ENCODE measurements around the gene GLOD4.

DNA sequence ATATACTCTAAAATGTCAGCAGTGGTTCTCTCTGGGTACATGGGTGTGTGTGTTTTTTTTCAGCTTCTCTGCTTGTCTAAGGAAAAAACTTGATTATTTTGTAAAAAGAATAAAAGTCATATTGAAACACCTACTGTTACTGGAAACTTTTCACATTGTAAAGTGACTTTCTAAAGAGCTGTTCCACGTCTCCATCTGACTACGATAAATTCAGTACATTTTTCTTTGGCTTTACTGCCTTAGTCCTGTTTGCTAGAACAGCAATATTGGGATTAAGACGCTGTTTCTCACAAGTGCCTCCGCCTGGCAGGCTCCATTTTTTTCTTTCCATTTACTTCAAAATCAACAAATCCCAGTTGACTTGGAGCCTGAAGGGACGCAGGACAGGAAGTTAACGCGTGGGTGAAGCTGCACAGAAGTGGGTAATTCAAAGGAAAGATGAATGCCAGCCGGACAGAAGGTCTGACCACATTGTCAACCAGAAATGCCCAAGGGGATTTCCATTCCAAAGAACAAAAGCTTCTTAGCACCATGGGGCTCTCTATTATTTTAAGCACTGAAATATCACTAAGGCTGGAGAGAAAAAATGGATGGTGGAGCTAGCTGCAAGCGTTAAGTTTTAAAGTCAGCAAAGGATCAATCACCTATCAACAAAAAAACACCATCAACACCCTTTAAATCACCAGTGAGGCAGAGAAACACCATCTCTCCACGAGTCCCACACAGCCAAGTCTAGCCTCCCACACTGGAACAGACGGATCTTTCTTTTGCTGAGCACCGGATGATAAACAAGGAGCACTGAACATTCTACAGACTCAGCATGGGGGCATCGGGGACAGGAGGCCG lies 8.4 kb downstream of the GLOD4 start:
- TF ChIP-seq CTCF (IDR thresholded peaks at IDR 0.05; ENCODE audit: insufficient read depth, low read length), result no peak
- TF ChIP-seq POLR2AphosphoS5 (IDR thresholded peaks at IDR 0.05; ENCODE audit: low read depth), result no peak
